CD4-positive, alpha-beta T cell treated with Interleukin-12 subunit alpha and Interleukin-12 subunit beta, for 1 hour (primary cell): ENCODE data around the gene LRRC8E.
"Not testable (repeated sequence)": the region's sequence is repeated elsewhere in the genome, so short reads cannot be mapped to it uniquely, and the experiment has no call there.

ENCODE experiments used
- DNase-seq: peaks from one replicate; pipeline ENCODE4 v3.0.0-alpha.2; 2020

LRRC8E gene

GRCh38 chr19:7921967-7922835, 33.9 kb downstream of the LRRC8E start:
- no peak for DNase-seq

- no peak for DNase-seq
Observed at GRCh38 chr19:7922836-7923195, 34.5 kb downstream of the LRRC8E start.

GRCh38 chr19:7923295-7924191, 35.2 kb downstream of the LRRC8E start:
- DNase-seq, result no peak

GRCh38 chr19:7924241-7924640, 35.9 kb downstream of the LRRC8E start:
- no peak for DNase-seq

- no peak for DNase-seq
Observed at GRCh38 chr19:7924651-7925170, 36.4 kb downstream of the LRRC8E start.

GRCh38 chr19:7925171-7925851, 37.0 kb downstream of the LRRC8E start:
- peak; percentile 78 for DNase-seq

- peak; percentile 84 for DNase-seq
Observed at GRCh38 chr19:7926021-7926726, 37.9 kb downstream of the LRRC8E start, which contains the start of gene CTXN1. CTXN1 (minus strand) TSS chr19:7926135; CDS start chr19:7925538, 597 bp downstream.

GRCh38 chr19:7926727-7927604, 38.7 kb downstream of the LRRC8E start:
- no peak for DNase-seq

- no peak for DNase-seq
Observed at GRCh38 chr19:7927605-7928333, 39.5 kb downstream of the LRRC8E start.

- DNase-seq, result no peak
Observed at GRCh38 chr19:7928334-7928706, 40.0 kb downstream of the LRRC8E start.

- DNase-seq, result peak; percentile 79
Observed at GRCh38 chr19:7928741-7929701, 40.7 kb downstream of the LRRC8E start.

GRCh38 chr19:7930030-7930429, 41.7 kb downstream of the LRRC8E start:
- not testable (repeated sequence) for DNase-seq

- DNase-seq, result no peak
Observed at GRCh38 chr19:7930765-7931164, 42.5 kb downstream of the LRRC8E start.

GRCh38 chr19:7931221-7932061, 43.1 kb downstream of the LRRC8E start:
- DNase-seq, result no peak

- no peak for DNase-seq
Observed at GRCh38 chr19:7932276-7932929, 44.1 kb downstream of the LRRC8E start.

- no peak for DNase-seq
Observed at GRCh38 chr19:7932930-7933300, 44.6 kb downstream of the LRRC8E start.

- no peak for DNase-seq
Observed at GRCh38 chr19:7933411-7933810, 45.1 kb downstream of the LRRC8E start.
